SU-DHL-6 (cell line): ENCODE results near the gene DIPK1A.

Source experiments
- EZH2phosphoT487 ChIP-seq: fragments of 200-600 bp; sonication (generic), shearing (Covaris generic); conservative IDR thresholded peaks from 2 replicates; pipeline ENCODE4 v1.6.1; 2018; ENCODE audit warnings: mild to moderate bottlenecking, antibody characterized with exemption, low read length, moderate library complexity, mixed read lengths
- TF ChIP-seq, protein P1 (sequence below): fragments of 200-600 bp; sonication (generic); IDR thresholded peaks from one replicate; pipeline ENCODE4 v1.5.1; 2017; ENCODE audit warnings: antibody characterized with exemption, mild to moderate bottlenecking, low read length, moderate library complexity; ENCODE audit not compliant: insufficient read depth, poor library complexity, severe bottlenecking

DNA sequence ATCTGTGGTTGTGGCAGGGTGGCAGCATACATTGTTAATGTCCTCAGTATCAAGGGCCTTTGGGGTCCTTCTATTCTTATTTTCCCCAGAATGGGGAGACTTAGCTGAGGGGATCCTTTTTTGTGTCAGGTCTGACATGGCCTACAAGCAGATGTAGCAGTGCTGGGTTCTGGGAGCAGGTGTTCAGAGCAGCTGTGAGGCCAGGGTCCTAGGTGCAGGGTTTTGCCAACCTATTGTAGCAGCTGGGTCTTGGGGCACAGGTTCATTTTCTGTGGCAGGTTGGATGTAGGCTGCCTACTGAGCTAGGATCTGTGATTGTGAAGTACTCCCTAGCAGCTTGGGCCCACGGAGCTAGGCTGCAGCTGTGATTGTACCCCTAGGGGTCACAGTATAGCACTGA, 60.1 kb downstream of the DIPK1A start:
- TF ChIP-seq, protein P1, sequence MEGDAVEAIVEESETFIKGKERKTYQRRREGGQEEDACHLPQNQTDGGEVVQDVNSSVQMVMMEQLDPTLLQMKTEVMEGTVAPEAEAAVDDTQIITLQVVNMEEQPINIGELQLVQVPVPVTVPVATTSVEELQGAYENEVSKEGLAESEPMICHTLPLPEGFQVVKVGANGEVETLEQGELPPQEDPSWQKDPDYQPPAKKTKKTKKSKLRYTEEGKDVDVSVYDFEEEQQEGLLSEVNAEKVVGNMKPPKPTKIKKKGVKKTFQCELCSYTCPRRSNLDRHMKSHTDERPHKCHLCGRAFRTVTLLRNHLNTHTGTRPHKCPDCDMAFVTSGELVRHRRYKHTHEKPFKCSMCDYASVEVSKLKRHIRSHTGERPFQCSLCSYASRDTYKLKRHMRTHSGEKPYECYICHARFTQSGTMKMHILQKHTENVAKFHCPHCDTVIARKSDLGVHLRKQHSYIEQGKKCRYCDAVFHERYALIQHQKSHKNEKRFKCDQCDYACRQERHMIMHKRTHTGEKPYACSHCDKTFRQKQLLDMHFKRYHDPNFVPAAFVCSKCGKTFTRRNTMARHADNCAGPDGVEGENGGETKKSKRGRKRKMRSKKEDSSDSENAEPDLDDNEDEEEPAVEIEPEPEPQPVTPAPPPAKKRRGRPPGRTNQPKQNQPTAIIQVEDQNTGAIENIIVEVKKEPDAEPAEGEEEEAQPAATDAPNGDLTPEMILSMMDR: no peak
- no peak for TF ChIP-seq EZH2phosphoT487
